GM12878 (cell line): ENCODE results near the gene HSP90AA1. TPM values are rescaled to one million over a fixed set of nuclear protein-coding genes. Genes with fewer than 3 reads are reported as not detected.
A peak's percentile ranks its signal among the peaks of the same experiment; 100 is the strongest.

Experiments
- ATAC-seq: fragments of 200-7000 bp; cut with Tn5 transposase; 3 replicates; pipeline ENCODE4 v1.9.1; 2020; ENCODE audit warnings: mild to moderate bottlenecking, moderate library complexity
- BruUV-seq: library from RNA; stranded (reverse); fragments of 400-500 nt; replicated peaks from 2 replicates; lab custom pipeline; 2021; lab: Mats Ljungman, UMichigan
- CTCF ChIA-PET: fragments of 300-600 bp; sonication (Branson Sonifier 250); formaldehyde crosslinking; extraction: SDS; loops from one replicate; lab custom pipeline; 2021; ENCODE audit warnings: inconsistent platforms; lab: Yijun Ruan, JAX
- POLR2A ChIA-PET: fragments of 350-600 bp; formaldehyde crosslinking; extraction: SDS; loops from one replicate; lab custom pipeline; 2021; ENCODE audit warnings: inconsistent platforms; lab: Charles Lee
- RAD21 ChIA-PET: fragments of 300-600 bp; sonication (Branson Sonifier 250); formaldehyde crosslinking; loops from one replicate; lab custom pipeline; 2023; ENCODE audit warnings: antibody characterized with exemption; ENCODE audit not compliant: unreplicated experiment; lab: Charles Lee
- SMC1A ChIA-PET: fragments of 300-600 bp; sonication (Branson Sonifier 250); formaldehyde crosslinking; loops from one replicate; lab custom pipeline; 2023; ENCODE audit not compliant: unreplicated experiment, uncharacterized antibody; lab: Charles Lee
- DNase-seq: peaks from one replicate; pipeline ENCODE4 v3.0.0-alpha.2; 2011; ENCODE audit warnings: low read depth, low spot score
- FAIRE-seq: peaks from 3 replicates; lab custom pipeline; 2011; peaks lifted over from hg19 to GRCh38; lab: Jason Lieb, UNC
- H2AFZ ChIP-seq: 2 replicates; pipeline ENCODE4 v1.6.0; 2011; ENCODE audit warnings: low read depth, low read length, control low read depth; ENCODE audit not compliant: control insufficient read depth
- H3K27ac ChIP-seq: 2 replicates; pipeline ENCODE4 v1.5.1; 2011; ENCODE audit warnings: control low read depth; ENCODE audit not compliant: control insufficient read depth, insufficient read depth
- H3K27me3 ChIP-seq, 2 experiments: replicated peaks in 1 of 2; 2 replicates each; pipeline versions ENCODE4 v1.6.0 to v1.6.1; 2011; ENCODE audit warnings: low read length in 1 of 2; ENCODE audit not compliant: control insufficient read depth in 2 of 2, insufficient read depth in 2 of 2
- H3K36me3 ChIP-seq, 2 experiments: 2 replicates each; pipeline ENCODE4 v1.5.1; 2011; ENCODE audit warnings: low read length in 1 of 2; ENCODE audit not compliant: control insufficient read depth in 2 of 2, insufficient read depth in 2 of 2
- H3K4me1 ChIP-seq: 2 replicates; pipeline ENCODE4 v1.6.1; 2011; ENCODE audit warnings: mild to moderate bottlenecking, low read length, moderate library complexity, mixed read lengths; ENCODE audit not compliant: control insufficient read depth, insufficient read depth
- H3K4me2 ChIP-seq: 2 replicates; pipeline ENCODE4 v1.6.0; 2011; ENCODE audit warnings: control low read depth; ENCODE audit not compliant: control insufficient read depth, insufficient read depth
- H3K4me3 ChIP-seq: fragments of 200-600 bp; sonication (generic); 2 replicates; pipeline ENCODE4 v1.5.1; 2016
- H3K79me2 ChIP-seq: 2 replicates; pipeline ENCODE4 v1.6.0; 2011; ENCODE audit warnings: low read length; ENCODE audit not compliant: control insufficient read depth, insufficient read depth
- H3K9ac ChIP-seq: 2 replicates; pipeline ENCODE4 v1.8.0; 2011; ENCODE audit warnings: low read length, control low read depth, mixed read lengths; ENCODE audit not compliant: control insufficient read depth, insufficient read depth
- H3K9me3 ChIP-seq: replicated peaks from 3 replicates; pipeline ENCODE4 v1.5.1; 2011; ENCODE audit warnings: mild to moderate bottlenecking, low read length; ENCODE audit not compliant: control insufficient read depth, insufficient read depth
- H4K20me1 ChIP-seq: 2 replicates; pipeline ENCODE4 v1.6.0; 2011; ENCODE audit not compliant: control insufficient read depth, insufficient read depth
- MYC ChIP-seq: IDR thresholded peaks from 2 replicates; pipeline ENCODE4 v1.6.1; 2011; ENCODE audit warnings: mild to moderate bottlenecking, low read length, moderate library complexity, inconsistent platforms; ENCODE audit not compliant: insufficient read depth, insufficient replicate concordance, insufficient read length, severe bottlenecking
- PAX5 ChIP-seq: IDR thresholded peaks from 2 replicates; pipeline ENCODE4 v1.6.1; 2011; ENCODE audit warnings: low read depth, low read length, borderline replicate concordance
- POLR2A ChIP-seq: IDR thresholded peaks from 2 replicates; pipeline ENCODE4 v1.6.1; 2011; ENCODE audit warnings: low read depth, mild to moderate bottlenecking, low read length
- POLR2AphosphoS5 ChIP-seq: IDR thresholded peaks from 2 replicates; pipeline ENCODE4 v1.6.1; 2011; ENCODE audit warnings: mild to moderate bottlenecking, low read length, inconsistent platforms
- PRDM15 ChIP-seq: fragments of 450-650 bp; formaldehyde crosslinking; IDR thresholded peaks from 2 replicates; pipeline ENCODE4 v1.4.0; 2020; ENCODE audit warnings: mild to moderate bottlenecking, moderate library complexity
- TAF1 ChIP-seq: IDR thresholded peaks from 2 replicates; pipeline ENCODE4 v1.6.1; 2011; ENCODE audit warnings: mild to moderate bottlenecking, low read depth, low read length, borderline replicate concordance
- ZBTB40 ChIP-seq: fragments of 450-650 bp; IDR thresholded peaks from 2 replicates; pipeline ENCODE4 v1.6.1; 2016; ENCODE audit warnings: mild to moderate bottlenecking, moderate library complexity, borderline replicate concordance
- WGBS: methylation state at CpG from one replicate; pipeline ENCODE4 v1.1.6; 2016; ENCODE audit warnings: low lambda C conversion rate; ENCODE audit not compliant: insufficient replicate concordance, insufficient coverage; ENCODE audit errors: missing lambda C conversion rate; 5-methylcytosine and 5-hydroxymethylcytosine counted together
- in situ Hi-C: fragments of 300-500 bp; cut with MboI; formaldehyde crosslinking; loops from 9 replicates; pipeline ENCODE4 v1.14.3; 2018; ENCODE audit warnings: mixed read lengths
- intact Hi-C: fragments of 100-400 bp; cut with micrococcal nuclease; formaldehyde crosslinking; loops from one replicate; pipeline ENCODE4 v1.14.2; 2022; ENCODE audit not compliant: unreplicated experiment
- polyA plus RNA-seq, 11 experiments: library from polyadenylated mRNA; depleted of rRNA in 4 of 11; unstranded in 6 of 11; stranded (reverse) in 5 of 11; fragments of >200 nt; fragmentation: Nextera tagmentation in 4 of 11; fragmentation: Illumina TruSeq in 1 of 11; extraction: Ambion mirVana in 4 of 11; extraction: Trizol in 1 of 11; gene quantifications; 1 replicate in 1 of 11; 2 replicates in 10 of 11; pipeline versions ENCODE4 v1.2.1 to v1.2.3, GENCODE V29; 2011 to 2016; ENCODE audit warnings: inconsistent platforms in 2 of 11, missing spikeins in 2 of 11, low read depth in 1 of 11
- total RNA-seq, 4 experiments: library from RNA; depleted of rRNA in 3 of 4; stranded (reverse); fragments of >200 nt in 3 of 4; fragmentation: Illumina TruSeq in 1 of 4; extraction: Trizol in 1 of 4; gene quantifications; 2 replicates each; pipeline versions ENCODE4 v1.2.1 to v1.2.3, GENCODE V29; 2013 to 2021
- TF ChIP-seq, protein P1 (sequence below): fragments of 450-650 bp; formaldehyde crosslinking; IDR thresholded peaks from 2 replicates; pipeline ENCODE4 v1.4.0; 2022; ENCODE audit warnings: mild to moderate bottlenecking, moderate library complexity

The HSP90AA1 gene
- total and polyA plus RNA-seq, 10 of the 15 experiments (the other 5 are each of a cell fraction or from before 2014, with no cell fraction given) = 262 to 1,315 (median 635) TPM

GRCh38 chr14:102080183-102081080 lies 6.4 kb downstream of the HSP90AA1 start:
- H3K4me3 ChIP-seq = no peak overlapping the region
- no peak for FAIRE-seq
- SMC1A ChIA-PET = no interaction called here
- H3K4me1 ChIP-seq = no peaks in the 10 kb centered on the region; the same call in 1 of the 2 replicates
- H3K27me3 ChIP-seq = no peaks in the 10 kb centered on the region
- H3K9me3 ChIP-seq = no peaks in the 10 kb centered on the region
- peaks cover 2% of the 10 kb centered on the region for H4K20me1 ChIP-seq
- RAD21 ChIA-PET = no interaction called here
- intact Hi-C loops (no loop called here), in situ Hi-C loops (no loop called here)
- BruUV-seq = no TSS peak
- no peak overlapping the region for H3K4me2 ChIP-seq
- no peak overlapping the region for H3K27ac ChIP-seq
- CTCF ChIA-PET = interaction anchor here (0.8 to 1.5 kb wide), 2 partner anchors 14 to 234 kb away, joined by 3 read pairs; no protein-coding TSS in a partner anchor
- POLR2A ChIA-PET = no interaction called here
- H3K9ac ChIP-seq = no peak overlapping the region
- TF ChIP-seq POLR2A (peak; percentile 60), POLR2AphosphoS5 (peak; percentile 52; the same call in 1 of the 2 replicates), PAX5 (0 out of 2 replicates have a peak, but pooled peaks have one; percentile 7), PRDM15 (CRISPR knock-in tag) (0 out of 2 replicates have a peak, but pooled peaks have one; percentile 38), MYC (no peak), ZBTB40 (no peak), TAF1 (no peak)
- TF ChIP-seq, protein P1, sequence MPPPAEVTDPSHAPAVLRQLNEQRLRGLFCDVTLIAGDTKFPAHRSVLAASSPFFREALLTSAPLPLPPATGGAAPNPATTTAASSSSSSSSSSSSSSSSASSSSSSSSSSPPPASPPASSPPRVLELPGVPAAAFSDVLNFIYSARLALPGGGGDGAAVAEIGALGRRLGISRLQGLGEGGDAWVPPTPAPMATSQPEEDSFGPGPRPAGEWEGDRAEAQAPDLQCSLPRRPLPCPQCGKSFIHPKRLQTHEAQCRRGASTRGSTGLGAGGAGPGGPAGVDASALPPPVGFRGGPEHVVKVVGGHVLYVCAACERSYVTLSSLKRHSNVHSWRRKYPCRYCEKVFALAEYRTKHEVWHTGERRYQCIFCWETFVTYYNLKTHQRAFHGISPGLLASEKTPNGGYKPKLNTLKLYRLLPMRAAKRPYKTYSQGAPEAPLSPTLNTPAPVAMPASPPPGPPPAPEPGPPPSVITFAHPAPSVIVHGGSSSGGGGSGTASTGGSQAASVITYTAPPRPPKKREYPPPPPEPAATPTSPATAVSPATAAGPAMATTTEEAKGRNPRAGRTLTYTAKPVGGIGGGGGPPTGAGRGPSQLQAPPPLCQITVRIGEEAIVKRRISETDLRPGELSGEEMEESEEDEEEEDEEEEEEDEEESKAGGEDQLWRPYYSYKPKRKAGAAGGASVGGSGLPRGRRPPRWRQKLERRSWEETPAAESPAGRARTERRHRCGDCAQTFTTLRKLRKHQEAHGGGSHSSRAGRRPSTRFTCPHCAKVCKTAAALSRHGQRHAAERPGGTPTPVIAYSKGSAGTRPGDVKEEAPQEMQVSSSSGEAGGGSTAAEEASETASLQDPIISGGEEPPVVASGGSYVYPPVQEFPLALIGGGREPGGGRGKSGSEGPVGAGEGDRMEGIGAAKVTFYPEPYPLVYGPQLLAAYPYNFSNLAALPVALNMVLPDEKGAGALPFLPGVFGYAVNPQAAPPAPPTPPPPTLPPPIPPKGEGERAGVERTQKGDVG (CRISPR knock-in tag) = 0 out of 2 replicates have a peak, but pooled peaks have one; percentile 41
- WGBS = 77% methylated on average over 14 of the region's 14 CpGs
- no peak for DNase-seq
- no peak for ATAC-seq
- H3K36me3 ChIP-seq = peaks cover 14 to 50% of the 10 kb centered on the region in 2 experiments
- no peak overlapping the region for H2AFZ ChIP-seq
- H3K79me2 ChIP-seq = peaks cover 30% of the 10 kb centered on the region
